ENCODE data around the gene MMRN2. TPM values are rescaled to one million over a fixed set of nuclear protein-coding genes. Genes with fewer than 3 reads are reported as not detected.

The MMRN2 gene
- total RNA-seq, 2 donors from 2014 or later, result 57.0 to 81.3 TPM

GRCh38 chr10:86965986-86966654 lies 8.7 kb upstream of the MMRN2 start:
- Histone ChIP-seq H3K9me3 (no peaks in the 10 kb centered on the region), H3K36me3 (no peaks in the 10 kb centered on the region), H3K4me3 (no peak overlapping the region), H3K4me1 (peaks cover 0 to 57% of the 10 kb centered on the region in 2 donors), H3K27ac (peak overlapping the region in 1 of 2 donors; percentile 98), H3K27me3 (no peaks in the 10 kb centered on the region)
- TF ChIP-seq CTCF (IDR thresholded peaks at IDR 0.05), result no peak
- peak; percentile 58 for DNase-seq (ENCODE audit: low spot score)

DNA sequence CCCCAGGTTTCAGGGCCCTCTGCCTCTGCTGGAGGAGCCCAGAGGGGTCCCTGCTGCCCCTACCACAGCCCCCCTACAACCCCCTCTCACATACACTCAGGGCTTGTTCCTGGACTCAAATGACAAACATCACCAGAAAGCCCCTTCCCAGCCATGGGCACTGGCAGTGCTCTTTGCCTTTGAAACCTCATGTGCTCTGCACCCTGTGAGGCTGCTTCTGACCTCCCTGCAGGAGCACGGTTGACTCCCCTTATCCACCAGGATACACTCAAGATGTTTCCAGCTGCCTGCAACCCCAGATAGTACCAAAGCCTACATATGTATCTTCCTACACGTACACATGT lies 7.4 kb upstream of the MMRN2 start:
- Histone ChIP-seq H3K4me3 (no peak overlapping the region), H3K27ac (no peak overlapping the region), H3K9me3 (no peaks in the 10 kb centered on the region), H3K27me3 (no peaks in the 10 kb centered on the region), H3K36me3 (no peaks in the 10 kb centered on the region), H3K4me1 (peaks cover 0 to 63% of the 10 kb centered on the region in 2 donors)
- TF ChIP-seq CTCF (IDR thresholded peaks at IDR 0.05), result no peak
- no peak for DNase-seq (ENCODE audit: low spot score)

GRCh38 chr10:86964061-86964846 lies 6.8 kb upstream of the MMRN2 start:
- Histone ChIP-seq H3K27me3 (no peaks in the 10 kb centered on the region), H3K36me3 (no peaks in the 10 kb centered on the region), H3K27ac (no peak overlapping the region), H3K4me1 (peaks cover 0 to 63% of the 10 kb centered on the region in 2 donors), H3K9me3 (no peaks in the 10 kb centered on the region), H3K4me3 (no peak overlapping the region)
- peak; percentile 55 for DNase-seq (ENCODE audit: low spot score)
- no peak for TF ChIP-seq CTCF (IDR thresholded peaks at IDR 0.05)

GRCh38 chr10:86963341-86963919 lies 6.0 kb upstream of the MMRN2 start:
- peak; percentile 43 for DNase-seq (ENCODE audit: low spot score)

DNA sequence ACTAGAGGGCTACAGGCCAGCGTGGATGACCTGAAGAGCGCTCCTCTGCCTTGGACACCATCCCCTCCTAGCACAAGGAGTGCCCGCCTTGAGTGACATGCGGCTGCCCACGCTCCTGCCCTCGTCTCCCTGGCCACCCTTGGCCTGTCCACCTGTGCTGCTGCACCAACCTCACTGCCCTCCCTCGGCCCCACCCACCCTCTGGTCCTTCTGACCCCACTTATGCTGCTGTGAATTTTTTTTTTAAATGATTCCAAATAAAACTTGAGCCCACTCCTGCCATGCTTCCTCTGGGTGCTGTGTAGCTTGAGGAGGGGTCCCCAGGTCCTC lies 5.5 kb upstream of the MMRN2 start:
- peak; percentile 54 for DNase-seq (ENCODE audit: low spot score)

More at GRCh38 chr10:86963341-86963919, 6.0 kb upstream of the MMRN2 start:
- H3K36me3 ChIP-seq, result no peaks in the 10 kb centered on the region
- H3K9me3 ChIP-seq, result no peaks in the 10 kb centered on the region
- H3K27me3 ChIP-seq, result no peaks in the 10 kb centered on the region
- no peak overlapping the region for H3K27ac ChIP-seq
- H3K4me3 ChIP-seq, result no peak overlapping the region
- peaks cover 0 to 63% of the 10 kb centered on the region in 2 donors for H3K4me1 ChIP-seq
- no peak for TF ChIP-seq CTCF (IDR thresholded peaks at IDR 0.05)

More for the DNA sequence above, 5.5 kb upstream of the MMRN2 start:
- Histone ChIP-seq H3K4me3 (no peak overlapping the region), H3K4me1 (peaks cover 0 to 63% of the 10 kb centered on the region in 2 donors), H3K27me3 (no peaks in the 10 kb centered on the region), H3K36me3 (no peaks in the 10 kb centered on the region), H3K27ac (no peak overlapping the region), H3K9me3 (no peaks in the 10 kb centered on the region)
- no peak for TF ChIP-seq CTCF (IDR thresholded peaks at IDR 0.05)

Measured in right atrium auricular region (tissue), 2 donors.